Measurements from ENCODE around the gene AURKA.
A peak's percentile ranks its signal among the peaks of the same experiment; 100 is the strongest.

Gene AURKA
- total RNA-seq, result 1.6 to 14.2 (median 5.2) reads per million in 9 experiments

DNA sequence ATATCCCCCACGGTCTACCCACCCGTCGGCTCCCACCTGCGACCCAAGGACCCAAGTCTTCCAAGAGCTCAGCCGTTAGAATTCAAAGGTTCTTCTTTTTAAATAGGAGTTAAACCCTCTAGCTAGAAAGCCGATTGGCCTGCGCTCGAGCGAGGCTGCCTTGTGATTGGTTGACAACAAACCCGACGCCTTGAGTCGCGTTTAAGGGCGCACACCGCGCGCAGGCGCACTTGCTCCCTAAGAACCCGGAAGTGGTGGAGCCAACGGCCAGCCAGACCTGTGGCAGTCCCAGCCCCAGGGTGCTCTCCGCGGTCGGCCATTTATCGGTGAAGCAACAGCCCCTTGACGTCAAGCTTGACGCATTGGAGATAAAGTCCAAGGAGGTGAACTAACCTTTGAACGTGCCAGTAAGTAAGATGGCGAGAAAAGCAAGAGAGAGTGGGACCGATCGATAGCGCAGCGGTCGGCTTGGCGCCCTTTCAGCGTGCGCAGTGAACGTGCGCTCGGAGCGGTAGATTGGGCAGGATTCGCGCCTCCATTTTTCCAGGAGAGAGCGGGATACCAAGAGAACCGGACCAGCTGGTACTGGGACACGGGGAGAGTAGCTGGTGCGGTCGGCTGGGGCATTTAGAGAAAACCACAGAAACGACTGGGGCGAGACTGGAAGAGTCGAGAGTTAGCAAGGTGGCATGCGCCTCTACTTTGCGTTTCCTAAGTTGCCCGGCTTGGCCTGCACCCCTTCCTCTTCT is at the start of gene AURKA, which contains the start of gene CSTF1:
AURKA (minus strand) TSS at position 84 of the 749 bp plus-strand sequence. CDS start 4,018 bp downstream, outside the sequence.
CSTF1 (plus strand) TSS at position 514 of the 749 bp plus-strand sequence. CDS start 2,908 bp downstream, outside the sequence.
- DNase-seq (peak; percentile 98 to 99 (median 99)), ATAC-seq (replicated peaks) (peak; percentile 89)
- Mint-ChIP-seq H3K9me3 (no peaks in the 10 kb centered on the region), H3K4me3 (no peak within 1 kb of the TSS), H3K27ac (no peak within 1 kb of the TSS), H3K36me3 (ENCODE audit: insufficient read depth) (peaks cover 18% of the 10 kb centered on the region), H3K4me1 (ENCODE audit: low read depth in 2 of 2) (peaks cover 4 to 23% of the 10 kb centered on the region in 2 donors), H3K27me3 (no peaks in the 10 kb centered on the region)

DNA sequence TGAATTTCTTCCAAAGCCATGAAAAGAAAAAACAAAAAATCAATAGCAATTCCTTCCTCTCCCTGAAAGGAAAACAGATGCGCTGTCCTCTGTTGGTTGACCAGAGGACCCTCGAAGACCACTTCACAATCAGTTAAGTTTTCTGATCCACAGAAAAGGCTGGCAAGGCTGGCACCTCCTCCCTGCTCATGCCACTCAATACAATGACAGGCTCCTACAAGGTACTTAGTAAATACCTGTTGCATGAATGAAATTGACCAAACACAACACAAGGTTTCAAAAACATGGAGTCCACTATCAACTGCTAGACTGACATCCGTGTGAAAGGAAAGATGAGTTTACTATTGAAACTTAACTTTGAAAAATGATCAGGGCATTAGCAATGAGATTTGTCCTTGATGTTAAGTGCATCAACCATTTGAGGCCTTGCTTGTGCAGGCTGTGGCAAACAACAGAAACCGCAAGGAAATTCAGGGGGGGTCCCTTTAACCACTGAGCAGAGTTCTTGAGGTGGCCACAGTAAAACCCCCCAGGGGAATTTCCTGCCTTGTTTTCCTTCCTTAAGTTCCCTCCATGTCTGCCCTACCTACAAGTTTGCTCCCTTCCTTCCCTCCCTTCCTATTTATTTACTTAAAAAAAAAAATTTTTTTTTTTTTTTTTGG is 48.5 kb upstream of the AURKA start:
- Mint-ChIP-seq H3K4me3 (peak overlapping the region; percentile 54 to 64), H3K27me3 (no peaks in the 10 kb centered on the region), H3K9me3 (no peaks in the 10 kb centered on the region), H3K27ac (peak overlapping the region; percentile 81 to 85), H3K36me3 (ENCODE audit: insufficient read depth) (peaks cover 19% of the 10 kb centered on the region), H3K4me1 (ENCODE audit: low read depth in 2 of 2) (peaks cover 40 to 42% of the 10 kb centered on the region in 2 donors)
- peak; percentile 41 to 47 (median 45) for DNase-seq
- ATAC-seq (replicated peaks), result peak; percentile 80

GRCh38 chr20:56439771-56440291 is 47.8 kb upstream of the AURKA start:
- H3K27ac Mint-ChIP-seq, result peak overlapping the region; percentile 81 to 85
- no peak for DNase-seq
- peaks cover 40 to 41% of the 10 kb centered on the region in 2 donors for H3K4me1 Mint-ChIP-seq (ENCODE audit: low read depth in 2 of 2)
- H3K27me3 Mint-ChIP-seq, result no peaks in the 10 kb centered on the region
- H3K9me3 Mint-ChIP-seq, result no peaks in the 10 kb centered on the region
- peak; percentile 23 for ATAC-seq (replicated peaks)
- peak overlapping the region; percentile 54 to 64 for H3K4me3 Mint-ChIP-seq
- H3K36me3 Mint-ChIP-seq (ENCODE audit: insufficient read depth), result peaks cover 19% of the 10 kb centered on the region

DNA sequence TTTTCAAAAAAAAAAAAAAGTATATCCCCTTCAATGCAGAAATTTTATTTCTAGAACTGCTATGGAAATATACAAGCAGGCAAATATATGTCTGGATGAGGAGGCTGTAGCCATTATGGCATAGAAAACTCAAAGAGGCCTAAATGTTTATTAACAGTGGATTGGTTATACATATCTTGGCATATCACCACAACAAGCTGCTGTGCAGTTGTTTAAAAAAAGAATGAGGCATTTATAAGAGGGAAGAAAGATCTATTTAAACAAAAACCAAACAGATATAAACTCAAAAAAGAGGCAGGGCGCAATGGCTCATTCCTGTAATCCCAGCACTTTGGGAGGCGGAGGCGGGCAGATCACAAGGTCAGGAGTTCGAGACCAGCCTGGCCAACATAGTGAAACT is 46.3 kb upstream of the AURKA start:
- Mint-ChIP-seq H3K9me3 (no peaks in the 10 kb centered on the region), H3K27ac (peak overlapping the region; percentile 81 to 85), H3K27me3 (no peaks in the 10 kb centered on the region), H3K36me3 (ENCODE audit: insufficient read depth) (peaks cover 19% of the 10 kb centered on the region), H3K4me3 (peak overlapping the region in 1 of 2 donors; percentile 31), H3K4me1 (ENCODE audit: low read depth in 2 of 2) (peaks cover 45 to 51% of the 10 kb centered on the region in 2 donors)
- ATAC-seq (replicated peaks) (no peak), DNase-seq (no peak)

DNA sequence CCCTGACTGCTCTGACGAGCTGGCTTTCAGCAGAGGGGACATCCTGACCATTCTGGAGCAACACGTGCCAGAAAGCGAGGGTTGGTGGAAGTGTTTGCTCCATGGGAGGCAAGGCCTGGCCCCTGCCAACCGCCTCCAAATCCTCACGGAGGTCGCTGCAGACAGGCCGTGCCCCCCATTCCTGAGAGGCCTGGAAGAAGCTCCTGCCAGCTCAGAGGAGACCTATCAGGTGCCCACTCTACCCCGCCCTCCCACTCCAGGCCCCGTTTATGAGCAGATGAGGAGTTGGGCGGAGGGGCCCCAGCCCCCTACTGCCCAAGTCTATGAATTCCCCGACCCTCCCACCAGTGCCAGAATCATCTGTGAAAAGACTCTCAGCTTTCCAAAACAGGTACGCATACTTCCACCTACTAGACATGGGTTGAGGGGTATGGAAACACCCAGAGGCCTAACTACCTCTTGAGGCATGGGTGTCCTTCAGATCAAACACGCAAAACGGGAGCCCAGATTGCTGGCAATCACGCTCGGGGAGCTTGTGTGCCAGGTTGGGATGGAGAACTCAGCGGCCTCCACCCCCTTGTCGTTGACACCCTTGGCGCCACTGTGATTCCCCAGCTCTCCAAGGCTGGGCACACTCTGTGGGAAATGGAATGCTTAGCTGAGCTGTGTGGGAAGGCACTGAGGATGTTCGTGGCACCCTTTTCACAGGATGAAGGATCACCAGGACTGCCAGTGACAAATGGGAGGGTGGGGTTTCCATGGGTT is 45.4 kb upstream of the AURKA start:
- DNase-seq, result no peak
- peaks cover 43 to 51% of the 10 kb centered on the region in 2 donors for H3K4me1 Mint-ChIP-seq (ENCODE audit: low read depth in 2 of 2)
- peaks cover 13% of the 10 kb centered on the region for H3K36me3 Mint-ChIP-seq (ENCODE audit: insufficient read depth)
- ATAC-seq (replicated peaks), result no peak
- peak overlapping the region; percentile 14 to 31 for H3K4me3 Mint-ChIP-seq
- H3K9me3 Mint-ChIP-seq, result no peaks in the 10 kb centered on the region
- H3K27ac Mint-ChIP-seq, result peak overlapping the region; percentile 81 to 85
- no peaks in the 10 kb centered on the region for H3K27me3 Mint-ChIP-seq

GRCh38 chr20:56433880-56434255 is 41.9 kb upstream of the AURKA start:
- no peaks in the 10 kb centered on the region for H3K27me3 Mint-ChIP-seq
- peaks cover 36 to 44% of the 10 kb centered on the region in 2 donors for H3K4me1 Mint-ChIP-seq (ENCODE audit: low read depth in 2 of 2)
- H3K36me3 Mint-ChIP-seq (ENCODE audit: insufficient read depth), result peaks cover 13% of the 10 kb centered on the region
- peaks cover 0 to 1% of the 10 kb centered on the region in 2 donors for H3K9me3 Mint-ChIP-seq
- peak; percentile 79 for ATAC-seq (replicated peaks)
- DNase-seq, result no peak
- H3K27ac Mint-ChIP-seq, result peak overlapping the region; percentile 72 to 82
- peak overlapping the region; percentile 5 to 49 for H3K4me3 Mint-ChIP-seq

DNA sequence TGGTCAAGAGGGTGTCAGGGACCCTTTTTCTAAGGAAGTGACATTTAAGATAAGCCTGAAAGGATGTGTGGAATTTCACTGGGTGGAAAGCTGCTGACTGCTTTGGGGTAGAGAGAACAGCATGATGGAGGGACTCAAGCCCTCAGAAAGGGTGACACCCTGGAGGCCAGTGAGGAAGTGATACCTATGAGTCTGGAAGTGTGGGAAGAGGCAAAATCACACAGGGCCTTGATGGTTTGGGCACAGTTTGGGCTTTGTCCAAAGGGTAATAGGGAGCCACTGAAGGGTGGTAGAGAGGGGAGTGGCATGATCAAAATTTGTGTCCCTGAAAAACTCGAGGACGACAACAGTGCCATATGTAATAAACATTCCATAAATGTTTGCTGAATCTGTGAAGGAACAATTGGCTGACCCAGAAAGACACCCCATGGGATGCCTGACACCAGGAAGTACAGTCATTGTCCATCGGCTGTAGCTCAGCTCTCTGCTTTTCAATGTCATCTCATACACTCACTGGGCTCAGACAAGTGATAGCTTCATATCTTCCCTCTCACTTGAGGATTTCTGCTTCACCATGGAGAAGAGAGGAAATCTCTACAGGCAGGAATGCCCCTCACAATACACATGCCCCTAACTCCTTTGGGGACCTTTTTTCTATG is 41.3 kb upstream of the AURKA start:
- peaks cover 0 to 1% of the 10 kb centered on the region in 2 donors for H3K9me3 Mint-ChIP-seq
- peak overlapping the region; percentile 5 to 49 for H3K4me3 Mint-ChIP-seq
- ATAC-seq (replicated peaks) (peak; percentile 14), DNase-seq (no peak)
- H3K4me1 Mint-ChIP-seq (ENCODE audit: low read depth in 2 of 2), result peaks cover 38 to 39% of the 10 kb centered on the region in 2 donors
- H3K36me3 Mint-ChIP-seq (ENCODE audit: insufficient read depth), result peaks cover 13% of the 10 kb centered on the region
- no peaks in the 10 kb centered on the region for H3K27me3 Mint-ChIP-seq
- peak overlapping the region; percentile 72 to 82 for H3K27ac Mint-ChIP-seq

GRCh38 chr20:56431471-56431870 is 39.5 kb upstream of the AURKA start:
- Mint-ChIP-seq H3K27me3 (no peaks in the 10 kb centered on the region), H3K4me3 (no peak overlapping the region), H3K4me1 (ENCODE audit: low read depth in 2 of 2) (peaks cover 36% of the 10 kb centered on the region in 2 donors), H3K36me3 (ENCODE audit: insufficient read depth) (peaks cover 2% of the 10 kb centered on the region), H3K9me3 (peaks cover 0 to 1% of the 10 kb centered on the region in 2 donors), H3K27ac (no peak overlapping the region)
- ATAC-seq (replicated peaks) (no peak), DNase-seq (no peak)

GRCh38 chr20:56430957-56431356 is 38.9 kb upstream of the AURKA start:
- ATAC-seq (replicated peaks) (no peak), DNase-seq (no peak)
- Mint-ChIP-seq H3K4me3 (no peak overlapping the region), H3K27ac (no peak overlapping the region), H3K4me1 (ENCODE audit: low read depth in 2 of 2) (peaks cover 36% of the 10 kb centered on the region in 2 donors), H3K27me3 (no peaks in the 10 kb centered on the region), H3K9me3 (peaks cover 0 to 1% of the 10 kb centered on the region in 2 donors), H3K36me3 (ENCODE audit: insufficient read depth) (peaks cover 2% of the 10 kb centered on the region)

- ATAC-seq (replicated peaks) (no peak), DNase-seq (no peak)
- peaks cover 2% of the 10 kb centered on the region for H3K36me3 Mint-ChIP-seq (ENCODE audit: insufficient read depth)
- peaks cover 36% of the 10 kb centered on the region in 2 donors for H3K4me1 Mint-ChIP-seq (ENCODE audit: low read depth in 2 of 2)
- peak overlapping the region in 1 of 2 donors; percentile 86 for H3K27ac Mint-ChIP-seq
- peak overlapping the region; percentile 51 to 85 for H3K4me3 Mint-ChIP-seq
- H3K27me3 Mint-ChIP-seq, result no peaks in the 10 kb centered on the region
- peaks cover 0 to 1% of the 10 kb centered on the region in 2 donors for H3K9me3 Mint-ChIP-seq
These were observed 38.4 kb upstream of the AURKA start for GRCh38 chr20:56430461-56430860.

DNA sequence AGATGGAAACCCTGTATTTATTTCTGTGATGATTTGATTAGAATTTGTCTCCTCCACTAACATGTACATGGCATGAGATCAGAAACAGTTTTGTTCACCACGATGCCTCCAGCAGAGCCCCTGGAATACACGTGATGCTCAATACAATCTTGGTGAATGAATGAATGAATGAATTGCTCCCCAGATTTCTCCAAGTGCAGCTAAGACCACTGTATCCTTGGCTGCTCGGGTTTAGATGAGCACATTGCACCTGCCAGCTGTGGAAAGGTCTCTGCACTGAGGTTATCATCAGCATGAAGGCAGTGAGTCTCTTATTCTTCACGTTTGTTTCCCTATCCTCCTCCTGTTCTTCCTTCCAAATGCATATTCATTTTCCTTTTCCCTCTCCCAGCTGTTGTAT is 37.9 kb upstream of the AURKA start:
- peak; percentile 9 for ATAC-seq (replicated peaks)
- H3K4me1 Mint-ChIP-seq (ENCODE audit: low read depth in 2 of 2), result peaks cover 34 to 36% of the 10 kb centered on the region in 2 donors

DNA sequence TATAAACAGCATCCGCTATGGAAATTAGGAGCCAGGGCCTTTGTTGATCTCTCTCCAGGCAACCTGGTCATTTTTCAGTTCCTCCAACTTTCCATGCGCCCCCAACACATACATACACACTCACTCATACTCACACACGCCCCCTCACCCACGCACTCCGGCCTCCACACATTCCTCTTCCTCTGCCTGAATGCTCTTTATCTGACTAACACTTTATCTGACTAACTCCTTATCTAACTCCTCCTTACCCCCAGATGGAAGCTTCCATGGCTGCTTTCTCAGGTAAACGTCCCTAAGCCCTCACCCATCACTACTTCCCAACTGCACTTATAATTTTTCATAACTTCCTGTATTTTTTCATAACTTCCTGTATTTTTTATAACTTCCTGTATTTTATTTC is 37.5 kb upstream of the AURKA start:
- ATAC-seq (replicated peaks) (peak; percentile 23), DNase-seq (no peak)
- Mint-ChIP-seq H3K27me3 (no peaks in the 10 kb centered on the region), H3K4me3 (peak overlapping the region; percentile 51 to 85), H3K9me3 (peaks cover 0 to 1% of the 10 kb centered on the region in 2 donors), H3K27ac (peak overlapping the region; percentile 65 to 86), H3K4me1 (ENCODE audit: low read depth in 2 of 2) (peaks cover 33 to 36% of the 10 kb centered on the region in 2 donors), H3K36me3 (ENCODE audit: insufficient read depth) (no peaks in the 10 kb centered on the region)

More for the DNA sequence above, 37.9 kb upstream of the AURKA start:
- H3K27ac Mint-ChIP-seq, result peak overlapping the region; percentile 65 to 86
- H3K36me3 Mint-ChIP-seq (ENCODE audit: insufficient read depth), result no peaks in the 10 kb centered on the region
- peaks cover 0 to 1% of the 10 kb centered on the region in 2 donors for H3K9me3 Mint-ChIP-seq
- H3K27me3 Mint-ChIP-seq, result no peaks in the 10 kb centered on the region
- peak overlapping the region; percentile 51 to 85 for H3K4me3 Mint-ChIP-seq
- DNase-seq, result no peak

All from effector memory CD8-positive, alpha-beta T cell (primary cell).